Pulmonary artery endothelial cell (primary cell): ENCODE data around the gene GLRA1. TPM values are rescaled to one million over a fixed set of nuclear protein-coding genes. Genes with fewer than 3 reads are reported as not detected.
"Not testable (repeated sequence)": the region's sequence is repeated elsewhere in the genome, so short reads cannot be mapped to it uniquely, and the experiment has no call there.

Experiments
- DNase-seq: peaks from one replicate; pipeline ENCODE4 v3.0.0-alpha.2; 2011; ENCODE audit warnings: low read depth, low spot score
- total RNA-seq: library from RNA; depleted of rRNA; stranded (reverse); fragments of >200 nt; gene quantifications from 2 replicates; pipeline ENCODE4 v1.2.3, GENCODE V29; 2014

GLRA1 gene
- total RNA-seq, 1 donor from 2014 or later = not detected

- no peak for DNase-seq
These were observed 39.3 kb downstream of the GLRA1 start for GRCh38 chr5:151885138-151885908.

GRCh38 chr5:151881621-151882225 lies 42.9 kb downstream of the GLRA1 start:
- no peak for DNase-seq

- no peak for DNase-seq
These were observed 44.3 kb downstream of the GLRA1 start for GRCh38 chr5:151880324-151880723.

GRCh38 chr5:151873701-151874100 lies 51.0 kb downstream of the GLRA1 start:
- no peak for DNase-seq

- no peak for DNase-seq
These were observed 52.0 kb downstream of the GLRA1 start for GRCh38 chr5:151872701-151873100.

GRCh38 chr5:151870820-151871219 lies 53.8 kb downstream of the GLRA1 start:
- DNase-seq = no peak

- no peak for DNase-seq
These were observed 54.4 kb downstream of the GLRA1 start for GRCh38 chr5:151870271-151870670.

GRCh38 chr5:151869843-151870242 lies 54.8 kb downstream of the GLRA1 start:
- no peak for DNase-seq

- DNase-seq = no peak
These were observed 56.2 kb downstream of the GLRA1 start for GRCh38 chr5:151868451-151868850.

GRCh38 chr5:151864061-151864748 lies 60.4 kb downstream of the GLRA1 start:
- no peak for DNase-seq

GRCh38 chr5:151863566-151863965 lies 61.1 kb downstream of the GLRA1 start:
- DNase-seq = no peak

- DNase-seq = no peak
These were observed 61.7 kb downstream of the GLRA1 start for GRCh38 chr5:151862811-151863472.

GRCh38 chr5:151860867-151861266 lies 63.8 kb downstream of the GLRA1 start:
- DNase-seq = not testable (repeated sequence)

- DNase-seq = no peak
These were observed 67.8 kb downstream of the GLRA1 start for GRCh38 chr5:151856861-151857260.

GRCh38 chr5:151855701-151856100 lies 69.0 kb downstream of the GLRA1 start:
- no peak for DNase-seq

- DNase-seq = no peak
These were observed 76.8 kb downstream of the GLRA1 start for GRCh38 chr5:151847871-151848270.

- no peak for DNase-seq
These were observed 77.9 kb downstream of the GLRA1 start for GRCh38 chr5:151846765-151847164.

- not testable (repeated sequence) for DNase-seq
These were observed 91.8 kb downstream of the GLRA1 start for GRCh38 chr5:151832843-151833242.

- no peak for DNase-seq
These were observed 95.3 kb downstream of the GLRA1 start for GRCh38 chr5:151829370-151829769.

- peak; percentile 11 for DNase-seq
These were observed 99.2 kb downstream of the GLRA1 start for GRCh38 chr5:151825445-151825844.

GRCh38 chr5:151822141-151822540 lies 102.5 kb downstream of the GLRA1 start:
- DNase-seq = no peak

GRCh38 chr5:151820903-151821302 lies 103.7 kb downstream of the GLRA1 start:
- no peak for DNase-seq
